ENCODE measurements around the gene IL17RC. TPM values are rescaled to one million over a fixed set of nuclear protein-coding genes. Genes with fewer than 3 reads are reported as not detected.

IL17RC gene
- total RNA-seq, 1 experiment from 2014 or later, result 17.6 TPM

DNA sequence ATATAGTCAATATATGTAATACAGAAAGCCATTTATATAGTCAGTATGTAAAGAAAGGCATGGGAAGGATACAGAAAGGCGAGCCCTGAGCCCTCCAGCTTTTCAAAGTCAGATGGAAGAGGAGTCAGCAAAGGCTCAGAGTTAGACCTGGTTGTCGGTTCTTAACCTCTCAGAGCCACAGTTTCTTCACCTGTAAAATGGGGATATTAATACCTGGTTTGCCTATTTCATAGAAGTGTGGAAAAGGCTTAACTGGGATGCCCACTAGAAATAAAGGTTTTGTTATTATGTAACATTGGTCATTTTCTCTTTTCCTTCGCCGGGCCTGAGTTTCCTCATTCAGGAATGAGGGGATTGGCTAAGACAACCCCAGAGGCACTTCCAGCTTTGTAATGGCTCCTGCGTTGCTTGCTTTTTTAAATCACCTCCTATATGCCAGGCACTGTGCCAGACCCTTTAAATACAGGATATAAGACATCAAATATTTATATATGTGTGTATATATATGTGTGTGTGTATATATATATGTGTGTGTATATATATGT lies 19.1 kb downstream of the IL17RC start (continued):
- TF ChIP-seq, protein P1, sequence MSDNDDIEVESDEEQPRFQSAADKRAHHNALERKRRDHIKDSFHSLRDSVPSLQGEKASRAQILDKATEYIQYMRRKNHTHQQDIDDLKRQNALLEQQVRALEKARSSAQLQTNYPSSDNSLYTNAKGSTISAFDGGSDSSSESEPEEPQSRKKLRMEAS (IDR thresholded peaks at IDR 0.05), result no peak
- TF ChIP-seq EGR1 (IDR thresholded peaks at IDR 0.05; ENCODE audit: low read depth), result no peak
- no peak for TF ChIP-seq SRF (IDR thresholded peaks at IDR 0.05; ENCODE audit: low read depth)
- TF ChIP-seq CBX3 (IDR thresholded peaks at IDR 0.05; ENCODE audit: low read depth), result no peak
- no peak for TF ChIP-seq EZH2phosphoT487 (IDR thresholded peaks at IDR 0.05; ENCODE audit: borderline replicate concordance)

DNA sequence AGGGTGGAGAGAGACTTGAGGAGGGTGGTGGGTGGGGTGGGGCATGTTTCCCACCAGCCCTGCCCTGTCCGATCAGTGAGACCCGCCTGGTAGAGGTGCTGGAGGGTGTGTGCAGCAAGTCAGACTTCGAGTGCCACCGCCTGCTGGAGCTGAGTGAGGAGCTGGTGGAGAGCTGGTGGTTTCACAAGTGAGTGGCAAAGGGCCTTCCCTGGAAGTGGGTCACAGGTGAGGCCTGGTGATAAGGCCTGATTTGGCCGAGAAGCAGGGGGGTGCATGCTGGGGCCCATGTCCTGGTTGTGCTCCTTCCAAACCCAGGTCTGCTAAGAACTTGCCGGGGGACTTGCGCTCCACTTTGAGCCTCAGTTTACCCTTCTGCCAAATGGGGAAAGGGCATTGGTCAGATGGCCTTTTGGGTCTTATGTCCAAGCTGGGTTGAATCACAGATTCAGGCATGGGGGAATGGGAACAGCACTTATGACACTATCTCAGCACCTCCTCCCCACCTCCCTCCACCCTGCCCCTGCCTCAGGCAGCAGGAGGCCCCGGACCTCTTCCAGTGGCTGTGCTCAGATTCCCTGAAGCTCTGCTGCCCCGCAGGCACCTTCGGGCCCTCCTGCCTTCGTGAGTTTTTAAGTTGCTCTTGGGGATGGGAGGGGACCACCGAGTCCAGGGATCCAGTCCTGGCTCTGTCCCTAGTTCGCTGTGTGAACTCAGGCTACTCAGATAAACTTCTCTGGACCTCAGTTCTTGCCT lies 20.8 kb downstream of the IL17RC start:
- no peak for ATAC-seq
- Histone ChIP-seq H3K4me3 (replicated peaks in 1 of 2; ENCODE audit: low read depth in 1 of 2, low read length in 2 of 2) (no peak overlapping the region), H3K27me3 (ENCODE audit: insufficient read depth, low read length) (no peaks in the 10 kb centered on the region), H4K20me1 (ENCODE audit: insufficient read depth) (no peaks in the 10 kb centered on the region), H3K4me1 (ENCODE audit: control insufficient read depth in 1 of 2, insufficient read depth in 2 of 2, low read length in 2 of 2) (peaks cover 6 to 18% of the 10 kb centered on the region in 2 experiments), H3K79me2 (ENCODE audit: insufficient read depth, low read length) (no peaks in the 10 kb centered on the region), H3K27ac (ENCODE audit: low read depth, low read length) (no peak overlapping the region), H3K9me3 (ENCODE audit: control insufficient read depth in 1 of 2, insufficient read depth in 1 of 2, low read depth in 1 of 2, low read length in 2 of 2) (no peaks in the 10 kb centered on the region), H2AFZ (ENCODE audit: low read depth, low read length, poor library complexity, severe bottlenecking) (no peak overlapping the region), H3K36me3 (ENCODE audit: control insufficient read depth in 1 of 2, insufficient read depth in 2 of 2, low read length in 2 of 2) (no peaks in the 10 kb centered on the region), H3K9me2 (ENCODE audit: insufficient read depth) (no peaks in the 10 kb centered on the region), H3K9ac (ENCODE audit: low read length) (no peak overlapping the region), H3K4me2 (ENCODE audit: low read length) (no peak overlapping the region)
- intact Hi-C loops (cut with micrococcal nuclease), result no loop called here
- RAD21 ChIA-PET (ENCODE audit: low non-redundant PET in 1 of 2, low total read pairs in 2 of 2, uncharacterized antibody in 2 of 2, unreplicated experiment in 2 of 2), result no interaction called here
- DNase-seq (ENCODE audit: low read depth, low spot score), result no peak
- BruUV-seq (replicated peaks), result no TSS peak
- POLR2A ChIA-PET, result no interaction called here
- TF ChIP-seq RAD21 (IDR thresholded peaks at IDR 0.05; ENCODE audit: low read depth) (no peak), SRF (IDR thresholded peaks at IDR 0.05; ENCODE audit: low read depth) (no peak), JUND (IDR thresholded peaks at IDR 0.05) (no peak), EZH2 (IDR thresholded peaks at IDR 0.05) (no peak), ZNF274 (IDR thresholded peaks at IDR 0.05; ENCODE audit: low read depth, low read length) (no peak), ZFX (IDR thresholded peaks at IDR 0.05) (no peak), FOSL1 (IDR thresholded peaks at IDR 0.05; ENCODE audit: low read depth) (no peak), POLR2A (IDR thresholded peaks at IDR 0.05; ENCODE audit: borderline replicate concordance, extremely low read depth, insufficient read depth, insufficient read length) (no peak)
- TF ChIP-seq, protein P2, sequence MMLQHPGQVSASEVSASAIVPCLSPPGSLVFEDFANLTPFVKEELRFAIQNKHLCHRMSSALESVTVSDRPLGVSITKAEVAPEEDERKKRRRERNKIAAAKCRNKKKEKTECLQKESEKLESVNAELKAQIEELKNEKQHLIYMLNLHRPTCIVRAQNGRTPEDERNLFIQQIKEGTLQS (IDR thresholded peaks at IDR 0.05), result no peak
- CTCF ChIA-PET, result interaction anchor here (1.6 kb wide), 1 partner anchor 9 kb away, joined by 3 read pairs; no protein-coding TSS in a partner anchor
